MM.1S (cell line): Measurements from ENCODE around the gene SREBF2.
"Not testable (repeated sequence)": the region's sequence is repeated elsewhere in the genome, so short reads cannot be mapped to it uniquely, and the experiment has no call there.

ENCODE experiments used
- CTCF ChIP-seq: fragments of 300-600 bp; sonication (generic); IDR thresholded peaks from 2 replicates; pipeline ENCODE4 v1.5.1; 2016; ENCODE audit warnings: antibody characterized with exemption, low read length, mixed read lengths
- EZH2 ChIP-seq: fragments of 300-600 bp; sonication (generic); optimal IDR thresholded peaks from 2 replicates; pipeline ENCODE3; 2017; ENCODE audit warnings: low read depth, mild to moderate bottlenecking, antibody characterized with exemption, low read length, mixed read lengths
- EZH2phosphoT487 ChIP-seq: fragments of 300-600 bp; sonication (generic); IDR thresholded peaks from 2 replicates; pipeline ENCODE4 v1.6.1; 2018; ENCODE audit warnings: antibody characterized with exemption, low read length

- TF ChIP-seq EZH2phosphoT487, CTCF, EZH2: not testable (repeated sequence)
Observed at GRCh38 chr22:41835462-41835861, 2.6 kb downstream of the SREBF2 start.
